HS-27A (cell line): ENCODE data around the gene ABCA2.

ENCODE experiments used
- DNase-seq: peaks from one replicate; pipeline ENCODE4 v3.0.0-alpha.2; 2012; ENCODE audit warnings: low read depth, missing footprints

The ABCA2 gene

DNA sequence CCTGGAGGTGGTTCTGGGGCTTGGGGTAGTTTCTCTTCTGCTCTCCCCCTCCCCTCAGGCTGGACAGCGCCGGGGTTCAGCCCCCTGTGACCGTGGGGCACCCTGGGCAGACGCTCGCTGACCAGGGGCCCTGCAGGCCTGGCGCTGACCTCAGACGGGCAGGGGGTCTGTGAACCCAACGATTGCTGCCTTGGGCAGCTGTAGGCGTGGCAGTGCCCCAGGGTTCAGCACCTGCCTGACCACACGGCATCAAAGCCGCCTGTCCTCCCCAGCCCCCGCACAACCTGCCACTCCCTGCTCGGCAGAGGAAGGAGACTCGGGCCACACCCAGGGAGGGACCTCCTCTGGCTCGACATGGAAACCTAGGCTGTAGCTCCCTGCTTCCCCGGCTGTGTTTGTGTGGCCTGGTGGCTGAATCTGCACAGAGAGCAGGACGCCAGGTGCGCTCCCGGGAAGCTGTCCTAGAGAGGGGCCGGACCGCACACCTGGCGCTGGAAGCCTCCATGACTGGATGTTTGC, 63.8 kb downstream of the ABCA2 start:
- no peak for DNase-seq

DNA sequence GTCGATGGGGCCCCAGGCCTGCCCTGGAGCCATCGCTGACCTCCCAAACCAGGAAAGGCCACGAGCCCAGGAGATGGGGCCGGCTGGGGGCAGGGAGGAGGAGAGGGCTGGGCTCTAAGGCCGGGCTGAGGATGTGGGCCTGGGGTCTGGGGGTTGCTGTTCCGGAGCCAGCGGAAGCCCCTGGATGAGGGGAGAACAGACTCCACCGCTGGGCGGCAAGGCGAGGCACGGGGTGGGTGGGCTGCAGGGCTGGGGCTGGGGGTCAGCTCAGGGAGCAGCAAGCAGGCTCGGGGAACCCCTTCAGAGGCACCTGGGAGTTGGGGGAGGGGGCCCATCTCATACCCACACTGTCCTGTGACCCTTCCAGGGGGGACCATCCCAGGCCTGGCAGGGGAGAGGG, 64.3 kb downstream of the ABCA2 start:
- no peak for DNase-seq

DNA sequence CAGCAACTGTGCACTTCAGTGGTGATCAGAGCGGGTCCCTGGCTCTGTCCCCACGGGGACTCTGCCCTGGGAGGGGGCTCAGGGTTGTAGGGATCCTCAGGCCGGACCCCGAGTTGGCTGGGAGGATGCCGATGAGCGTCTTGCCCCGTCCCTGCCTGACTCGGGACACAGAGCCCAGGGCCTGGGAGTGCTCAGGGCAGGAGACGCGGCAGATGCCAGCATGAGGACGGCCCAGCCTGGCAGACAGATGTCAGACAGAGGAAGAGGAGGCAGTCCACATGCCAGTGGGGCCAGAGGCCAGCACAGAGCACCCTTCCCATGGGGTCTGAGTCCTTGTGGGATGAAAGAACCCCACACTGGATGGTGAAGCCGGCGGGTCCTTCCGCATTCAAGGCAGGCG, 64.7 kb downstream of the ABCA2 start:
- no peak for DNase-seq

DNA sequence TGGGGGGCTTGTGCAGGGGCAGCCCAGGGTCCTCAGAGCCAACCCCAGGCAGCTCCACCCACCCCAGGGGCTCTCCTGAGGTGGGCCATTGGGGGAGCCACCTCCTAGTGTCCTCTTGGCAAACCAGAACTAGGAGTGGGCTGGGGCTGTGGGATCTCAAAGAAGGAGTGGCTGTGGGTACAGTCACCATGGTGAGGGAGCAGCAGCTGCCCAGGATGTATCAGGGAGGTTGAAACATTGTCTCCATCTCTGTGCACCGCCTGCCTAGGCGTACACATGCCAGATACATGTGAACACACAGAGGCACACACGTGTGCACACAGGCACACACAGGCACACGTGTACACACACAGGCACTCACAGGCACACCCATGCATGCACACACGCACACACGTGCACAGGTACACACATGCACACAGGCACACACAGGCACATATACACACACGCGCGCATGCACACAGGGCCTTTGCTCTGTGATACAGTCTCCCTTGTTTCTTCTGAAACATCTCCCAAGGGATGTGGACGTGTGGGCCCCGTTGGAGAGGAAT, 65.3 kb downstream of the ABCA2 start:
- no peak for DNase-seq

DNA sequence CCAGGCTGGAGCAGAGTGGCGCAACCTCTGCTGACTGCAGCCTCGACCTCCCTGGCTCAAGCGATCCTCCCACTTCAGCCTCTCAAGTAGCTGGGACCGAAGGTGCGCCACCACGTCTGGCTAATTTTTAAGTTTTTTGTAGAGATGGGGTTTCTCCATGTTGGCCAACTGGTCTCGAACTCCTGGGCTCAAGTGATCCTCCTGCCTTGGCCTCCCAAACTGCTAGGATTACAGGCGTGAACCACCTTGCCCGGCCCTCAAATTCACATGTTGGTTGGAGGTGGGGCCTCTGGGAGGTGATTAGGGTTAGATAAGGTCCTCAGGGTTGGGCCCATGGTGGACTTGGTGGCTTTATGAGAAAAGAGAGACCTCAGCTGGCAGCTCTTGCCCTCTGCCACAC, 65.9 kb downstream of the ABCA2 start:
- no peak for DNase-seq

DNA sequence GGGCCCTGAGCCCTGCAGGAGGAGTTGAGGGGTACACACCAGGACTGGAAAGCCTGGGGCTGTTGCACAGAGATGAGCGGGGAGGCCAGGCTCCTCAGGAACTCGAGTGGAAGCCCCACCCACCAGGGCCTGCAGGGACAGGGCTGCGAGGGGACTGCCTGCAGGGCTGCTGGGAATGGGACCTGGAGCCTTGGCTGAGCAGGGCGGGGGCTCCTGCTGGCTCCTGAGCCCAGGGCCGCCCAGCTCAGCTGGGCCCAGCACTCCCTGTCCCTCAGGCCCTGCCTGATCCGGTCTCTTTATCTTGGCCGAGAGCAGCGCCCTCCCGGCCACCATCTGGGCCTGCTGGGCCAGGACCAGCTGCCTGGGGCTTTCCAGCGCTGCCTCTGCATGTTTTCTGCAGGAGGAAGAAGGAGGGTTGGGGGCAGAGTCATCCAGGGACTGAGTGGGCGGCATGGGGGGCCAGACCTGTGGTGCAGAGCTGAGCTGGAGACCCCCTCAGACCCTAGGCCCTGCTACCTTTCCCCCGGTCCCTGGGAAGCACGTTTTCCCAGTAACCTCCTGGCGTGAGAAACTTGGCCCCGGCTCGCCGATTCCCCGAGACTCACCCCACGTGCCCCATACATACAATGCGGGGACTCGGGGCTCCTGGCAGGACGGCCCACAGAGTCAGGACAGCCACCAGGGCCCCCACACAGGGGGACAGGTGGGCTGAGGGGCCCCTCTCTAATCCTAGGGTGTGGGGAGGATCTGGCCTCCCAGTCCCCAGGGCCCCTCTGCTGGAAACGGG, 66.6 kb downstream of the ABCA2 start:
- no peak for DNase-seq

DNA sequence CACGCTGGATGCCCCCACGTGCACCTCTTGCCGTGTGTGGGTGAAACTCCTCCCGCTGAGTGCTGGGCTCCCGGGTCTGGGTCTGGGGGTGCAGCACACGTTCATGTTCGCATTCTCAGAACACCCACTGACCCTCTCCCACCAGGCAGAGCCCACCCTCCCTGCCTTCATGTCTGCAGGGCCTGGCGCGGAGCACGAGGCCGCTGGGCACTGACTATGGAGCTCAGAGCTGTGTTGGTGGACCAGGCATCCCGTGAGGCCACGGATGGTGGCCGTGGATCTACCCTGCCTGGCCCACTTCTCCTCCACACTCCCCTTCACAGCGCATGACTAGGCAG, 67.1 kb downstream of the ABCA2 start:
- no peak for DNase-seq

DNA sequence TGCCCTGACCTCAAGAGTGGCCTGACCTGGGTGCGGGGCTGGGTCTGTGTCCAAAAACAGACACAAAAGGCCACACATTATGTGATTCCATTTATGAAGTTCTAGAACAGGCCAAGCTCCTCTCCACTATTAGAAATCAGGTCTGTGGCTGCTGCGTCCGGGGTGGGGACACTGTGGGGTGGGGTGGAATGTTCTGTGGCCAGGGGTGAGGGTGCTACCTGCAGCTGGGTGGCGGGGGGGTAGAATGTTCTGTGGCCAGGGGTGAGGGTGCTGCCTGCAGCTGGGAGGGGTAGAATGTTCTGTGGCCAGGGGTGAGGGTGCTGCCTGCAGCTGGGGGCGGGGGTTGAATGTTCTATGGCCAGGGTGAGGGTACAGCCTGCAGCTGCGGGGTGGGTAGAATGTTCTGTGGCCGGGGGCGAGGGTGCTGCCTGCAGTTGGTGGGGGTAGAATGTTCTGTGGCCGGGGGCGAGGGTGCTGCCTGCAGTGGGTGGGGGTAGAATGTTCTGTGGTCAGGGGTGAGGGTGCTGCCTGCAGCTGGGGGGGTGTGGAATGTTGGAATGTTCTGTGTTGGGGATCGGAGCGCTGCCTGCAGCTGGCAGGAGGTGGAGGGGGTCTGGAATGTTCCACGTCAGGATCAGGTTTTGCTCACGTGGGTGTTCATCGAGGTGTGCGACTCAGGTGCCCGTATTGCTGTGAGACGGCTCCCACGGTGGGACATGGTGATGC, 67.7 kb downstream of the ABCA2 start:
- DNase-seq, result no peak

DNA sequence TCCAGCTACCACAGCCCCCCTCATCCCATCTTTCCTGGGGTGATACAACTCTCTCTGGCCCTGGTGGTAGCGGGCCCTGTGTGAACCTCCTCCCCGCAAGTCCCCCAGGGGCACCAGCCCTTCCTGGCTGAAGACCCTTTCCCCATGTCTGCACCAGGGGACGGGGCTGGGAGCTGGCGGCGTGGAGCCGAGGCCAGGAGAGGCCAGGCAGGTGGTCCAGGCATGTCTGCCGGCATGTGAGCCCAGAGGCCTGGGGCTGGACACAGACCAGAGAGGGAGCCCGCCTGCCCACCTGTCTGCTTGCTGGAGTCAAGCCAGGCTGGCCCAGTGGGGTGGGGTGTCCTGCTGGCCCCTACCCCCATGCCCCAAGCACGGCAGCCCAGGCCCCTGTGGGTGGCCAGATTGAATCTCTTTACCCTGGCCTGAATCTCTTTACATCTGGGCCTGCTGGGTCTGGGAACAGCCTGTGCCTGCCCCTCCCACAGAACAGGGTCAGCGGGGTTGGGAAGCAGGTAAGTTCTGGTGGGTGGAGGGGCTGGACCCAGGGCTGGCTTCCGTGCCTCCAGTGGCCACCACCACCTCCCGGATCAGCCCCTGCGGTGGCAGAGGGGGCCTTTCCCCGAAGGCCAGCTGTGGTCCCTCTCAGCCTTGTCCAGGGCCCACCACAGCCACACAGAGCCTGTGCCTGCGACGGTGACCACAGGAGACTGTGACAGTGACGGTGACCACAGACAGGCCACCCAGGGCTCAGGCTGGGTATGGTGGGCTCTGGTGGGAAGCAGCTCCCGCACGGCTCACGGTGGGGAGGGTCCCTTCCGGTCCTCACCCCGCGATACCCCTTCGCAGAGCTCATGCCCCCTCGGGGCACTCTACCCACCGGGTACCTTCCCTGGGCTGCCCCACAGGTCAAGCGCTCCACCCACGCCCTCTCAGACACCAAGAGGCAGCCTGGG, 68.9 kb downstream of the ABCA2 start:
- DNase-seq, result no peak

DNA sequence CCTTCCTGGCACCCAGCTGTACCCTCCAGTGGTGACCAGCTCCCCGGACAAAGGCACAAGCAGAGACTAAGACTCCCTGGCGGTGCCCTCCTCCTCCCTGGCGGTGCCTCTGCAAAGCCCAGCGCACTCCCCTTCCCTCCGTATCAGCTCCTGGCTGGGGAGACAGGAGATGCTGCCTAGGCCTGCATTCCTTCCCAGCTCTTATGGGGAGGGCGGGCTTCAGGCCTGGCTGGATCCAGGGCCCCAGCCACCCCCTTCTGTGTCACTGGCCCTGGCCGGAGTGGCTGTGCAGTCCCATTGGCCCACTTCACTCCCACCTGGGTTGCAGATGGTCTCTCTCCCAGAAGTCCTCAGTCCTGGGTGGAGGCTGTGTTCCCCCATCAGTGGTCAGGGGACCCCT, 69.6 kb downstream of the ABCA2 start:
- DNase-seq, result no peak

DNA sequence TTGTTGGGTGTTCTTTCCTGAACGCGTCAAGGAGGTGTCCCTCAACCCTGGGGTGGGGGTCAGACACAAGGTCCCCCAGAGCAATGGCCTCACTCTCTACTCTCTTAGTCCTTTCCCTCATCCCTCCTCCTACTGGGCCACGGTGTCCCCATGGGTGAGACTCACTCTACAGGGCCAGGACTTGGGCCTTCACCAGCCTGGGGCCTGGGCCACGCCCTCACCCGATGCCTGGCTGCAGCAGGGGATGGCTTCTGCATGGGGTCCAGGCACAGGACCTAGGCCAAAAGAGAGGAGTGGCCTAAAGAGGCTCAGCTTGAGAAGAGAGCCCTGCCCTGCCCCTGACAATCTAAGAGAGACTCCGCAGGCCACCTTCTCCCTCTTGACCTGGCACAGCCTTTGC, 70.1 kb downstream of the ABCA2 start:
- DNase-seq, result no peak

DNA sequence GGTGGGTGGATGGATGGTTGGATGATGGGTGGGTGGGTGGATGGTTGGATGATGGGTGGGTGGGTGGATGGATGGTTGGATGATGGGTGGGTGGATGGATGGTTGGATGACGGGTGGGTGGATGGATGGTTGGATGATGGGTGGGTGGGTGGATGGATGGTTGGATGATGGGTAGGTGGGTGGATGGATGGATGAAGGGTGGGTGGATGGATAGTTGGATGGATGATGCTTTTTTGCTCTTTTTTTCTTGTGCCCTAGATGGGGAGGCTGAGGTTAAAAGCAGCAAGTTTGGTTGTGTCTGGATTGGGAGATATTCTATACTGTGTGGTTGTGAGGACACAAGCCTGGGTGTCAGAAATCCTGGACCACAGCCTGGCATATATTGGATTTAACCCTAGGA, 70.6 kb downstream of the ABCA2 start:
- DNase-seq, result no peak
